Ectodermal cell (in vitro differentiated cells): Measurements from ENCODE around the gene ST7.

Experiments
- H3K27ac ChIP-seq: 2 replicates; pipeline ENCODE4 v1.7.0; 2013; ENCODE audit warnings: mild to moderate bottlenecking, low read depth, low read length; ENCODE audit not compliant: insufficient read depth, poor library complexity, severe bottlenecking
- H3K27me3 ChIP-seq: 2 replicates; pipeline ENCODE4 v1.7.0; 2013; ENCODE audit warnings: mild to moderate bottlenecking, low read length; ENCODE audit not compliant: insufficient read depth, control insufficient read depth, poor library complexity, severe bottlenecking
- H3K36me3 ChIP-seq: one replicate; pipeline ENCODE4 v1.7.0; 2013; ENCODE audit warnings: low read length; ENCODE audit not compliant: control insufficient read depth, insufficient read depth
- H3K4me1 ChIP-seq: one replicate; pipeline ENCODE4 v1.7.0; 2013; ENCODE audit warnings: low read length; ENCODE audit not compliant: control insufficient read depth, insufficient read depth
- H3K4me3 ChIP-seq: 2 replicates; pipeline ENCODE4 v1.7.0; 2013; ENCODE audit warnings: low read depth, low read length, control low read depth; ENCODE audit not compliant: insufficient read depth
- H3K9me3 ChIP-seq: 2 replicates; pipeline ENCODE4 v1.7.0; 2013; ENCODE audit warnings: mild to moderate bottlenecking, low read length, moderate library complexity; ENCODE audit not compliant: control insufficient read depth
- WGBS, 2 experiments: methylation state at CpG; one replicate each; pipeline ENCODE4 v1.1.7; 2013; ENCODE audit warnings: missing lambda C conversion rate in 2 of 2; 5-methylcytosine and 5-hydroxymethylcytosine counted together

ST7 gene

GRCh38 chr7:117269417-117269816, 316.1 kb downstream of the ST7 start:
- Histone ChIP-seq H3K4me3 (no peak overlapping the region), H3K36me3 (no peaks in the 10 kb centered on the region), H3K27ac (no peak overlapping the region), H3K4me1 (no peaks in the 10 kb centered on the region), H3K9me3 (no peaks in the 10 kb centered on the region), H3K27me3 (no peaks in the 10 kb centered on the region)
- WGBS, 2 experiments, result 92 to 97% methylated on average over 5 of the region's 5 CpGs

GRCh38 chr7:117269886-117270285, 316.6 kb downstream of the ST7 start:
- 99 to 100% methylated on average over 1 to 3 of the region's 3 CpGs for WGBS, 2 experiments

GRCh38 chr7:117270371-117270770, 317.1 kb downstream of the ST7 start:
- Histone ChIP-seq H3K27me3 (no peaks in the 10 kb centered on the region), H3K4me3 (no peak overlapping the region), H3K27ac (no peak overlapping the region), H3K9me3 (no peaks in the 10 kb centered on the region), H3K36me3 (no peaks in the 10 kb centered on the region), H3K4me1 (no peaks in the 10 kb centered on the region)
- 84 to 91% methylated on average over 9 of the region's 9 CpGs for WGBS, 2 experiments

More at GRCh38 chr7:117269886-117270285, 316.6 kb downstream of the ST7 start:
- no peak overlapping the region for H3K4me3 ChIP-seq
- H3K27me3 ChIP-seq, result no peaks in the 10 kb centered on the region
- no peak overlapping the region for H3K27ac ChIP-seq
- H3K36me3 ChIP-seq, result no peaks in the 10 kb centered on the region
- no peaks in the 10 kb centered on the region for H3K9me3 ChIP-seq
- H3K4me1 ChIP-seq, result no peaks in the 10 kb centered on the region

- Histone ChIP-seq H3K27me3 (no peaks in the 10 kb centered on the region), H3K36me3 (no peaks in the 10 kb centered on the region), H3K27ac (no peak overlapping the region), H3K9me3 (no peaks in the 10 kb centered on the region), H3K4me1 (no peaks in the 10 kb centered on the region), H3K4me3 (no peak overlapping the region)
- 97 to 99% methylated on average over 2 to 3 of the region's 3 CpGs for WGBS, 2 experiments
Observed at GRCh38 chr7:117271566-117271965, 318.3 kb downstream of the ST7 start.

- 98 to 100% methylated on average over 2 of the region's 2 CpGs for WGBS, 2 experiments
- Histone ChIP-seq H3K27ac (no peak overlapping the region), H3K27me3 (no peaks in the 10 kb centered on the region), H3K4me3 (no peak overlapping the region), H3K9me3 (no peaks in the 10 kb centered on the region), H3K4me1 (no peaks in the 10 kb centered on the region), H3K36me3 (no peaks in the 10 kb centered on the region)
Observed at GRCh38 chr7:117272017-117272759, 318.9 kb downstream of the ST7 start.

- H3K4me1 ChIP-seq, result no peaks in the 10 kb centered on the region
- H3K9me3 ChIP-seq, result no peaks in the 10 kb centered on the region
- 78 to 84% methylated on average over 1 to 2 of the region's 2 CpGs for WGBS, 2 experiments
- no peaks in the 10 kb centered on the region for H3K36me3 ChIP-seq
- no peaks in the 10 kb centered on the region for H3K27me3 ChIP-seq
- no peak overlapping the region for H3K4me3 ChIP-seq
- H3K27ac ChIP-seq, result no peak overlapping the region
Observed at GRCh38 chr7:117273325-117273724, 320.0 kb downstream of the ST7 start.

GRCh38 chr7:117273814-117274225, 320.5 kb downstream of the ST7 start:
- Histone ChIP-seq H3K36me3 (no peaks in the 10 kb centered on the region), H3K27ac (no peak overlapping the region), H3K27me3 (no peaks in the 10 kb centered on the region), H3K4me1 (no peaks in the 10 kb centered on the region), H3K4me3 (no peak overlapping the region), H3K9me3 (no peaks in the 10 kb centered on the region)
- WGBS, 2 experiments, result 83 to 85% methylated on average over 11 of the region's 11 CpGs

- Histone ChIP-seq H3K9me3 (no peaks in the 10 kb centered on the region), H3K4me3 (no peak overlapping the region), H3K27me3 (no peaks in the 10 kb centered on the region), H3K4me1 (no peaks in the 10 kb centered on the region), H3K36me3 (no peaks in the 10 kb centered on the region), H3K27ac (no peak overlapping the region)
- 90% methylated on average over 4 of the region's 4 CpGs for WGBS, 2 experiments
Observed at GRCh38 chr7:117274951-117275350, 321.6 kb downstream of the ST7 start.

GRCh38 chr7:117277576-117277975, 324.3 kb downstream of the ST7 start:
- 89 to 95% methylated on average over 3 of the region's 3 CpGs for WGBS, 2 experiments
- Histone ChIP-seq H3K36me3 (no peaks in the 10 kb centered on the region), H3K27me3 (no peaks in the 10 kb centered on the region), H3K4me1 (no peaks in the 10 kb centered on the region), H3K9me3 (no peaks in the 10 kb centered on the region), H3K4me3 (no peak overlapping the region), H3K27ac (no peak overlapping the region)

- no peak overlapping the region for H3K27ac ChIP-seq
- 91 to 96% methylated on average over 10 of the region's 10 CpGs for WGBS, 2 experiments
- H3K4me1 ChIP-seq, result no peaks in the 10 kb centered on the region
- no peak overlapping the region for H3K4me3 ChIP-seq
- H3K27me3 ChIP-seq, result no peaks in the 10 kb centered on the region
- no peaks in the 10 kb centered on the region for H3K36me3 ChIP-seq
- H3K9me3 ChIP-seq, result no peaks in the 10 kb centered on the region
Observed at GRCh38 chr7:117278040-117278439, 324.7 kb downstream of the ST7 start.
